HG03060 (cell line): Measurements from ENCODE around the gene MYBBP1A.

Experiments
- ATAC-seq: cut with Tn5 transposase; IDR thresholded peaks from one replicate; pipeline ENCODE4 v1.9.1; 2021; ENCODE audit warnings: low read depth, moderate number of reproducible peaks; ENCODE audit not compliant: unreplicated experiment

Gene MYBBP1A

DNA sequence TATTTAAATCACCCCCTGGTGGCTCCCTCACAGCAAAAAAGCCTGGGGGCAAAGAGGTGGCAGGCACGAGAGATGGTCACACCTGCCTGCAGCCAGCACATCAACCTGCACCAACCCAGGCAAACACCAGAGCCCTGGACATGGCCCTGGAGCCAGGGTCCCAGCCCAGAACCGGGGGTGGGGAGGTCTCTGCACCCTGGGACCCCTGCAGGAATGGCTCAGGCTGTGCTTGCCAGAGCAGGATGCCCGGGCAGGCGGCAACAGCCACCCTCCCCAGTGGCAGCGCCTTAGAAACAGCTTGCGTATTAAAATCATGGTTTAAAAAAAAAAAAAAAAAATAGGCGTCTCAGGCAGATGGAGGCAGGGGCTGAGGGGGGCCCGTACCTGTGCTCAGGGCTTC is 16.2 kb downstream of the MYBBP1A start:
- ATAC-seq, result no peak

DNA sequence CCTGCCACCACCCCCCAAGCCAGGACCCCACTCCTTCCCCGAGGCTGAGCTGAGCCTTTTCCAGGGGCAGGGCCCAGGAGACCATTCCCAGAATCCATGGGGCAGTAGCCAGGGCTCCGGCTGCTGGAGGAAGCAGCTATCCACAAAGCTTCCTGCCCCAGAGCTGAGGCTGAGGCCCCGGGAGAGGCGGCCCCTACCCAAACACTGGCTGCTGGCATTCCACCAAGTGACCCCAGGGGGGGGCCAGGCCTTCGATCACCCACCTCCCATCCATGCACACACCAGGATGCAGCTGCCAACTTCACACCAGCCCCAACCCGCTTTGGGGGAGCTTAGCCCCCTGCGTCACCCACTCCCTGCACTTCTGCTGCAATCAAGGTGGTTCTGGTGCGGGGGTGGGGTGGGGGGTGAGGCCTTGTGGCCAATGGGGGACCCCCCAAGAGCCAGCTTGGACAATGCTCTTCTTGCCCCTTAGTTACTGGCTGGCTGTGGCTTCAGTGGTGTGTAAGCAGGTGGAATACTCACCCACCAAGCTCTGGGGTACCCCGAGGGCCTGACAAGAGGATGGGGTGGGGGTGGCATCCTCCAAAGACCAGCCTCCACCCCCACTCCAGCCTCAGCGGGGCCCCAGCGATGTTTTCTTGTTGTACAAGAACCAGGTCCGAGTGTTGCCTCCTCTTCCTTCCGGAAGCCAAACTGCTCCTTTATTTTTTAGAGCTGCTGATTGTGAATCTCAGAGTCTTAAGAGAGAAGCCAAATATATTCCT is 16.8 kb downstream of the MYBBP1A start:
- ATAC-seq, result no peak

DNA sequence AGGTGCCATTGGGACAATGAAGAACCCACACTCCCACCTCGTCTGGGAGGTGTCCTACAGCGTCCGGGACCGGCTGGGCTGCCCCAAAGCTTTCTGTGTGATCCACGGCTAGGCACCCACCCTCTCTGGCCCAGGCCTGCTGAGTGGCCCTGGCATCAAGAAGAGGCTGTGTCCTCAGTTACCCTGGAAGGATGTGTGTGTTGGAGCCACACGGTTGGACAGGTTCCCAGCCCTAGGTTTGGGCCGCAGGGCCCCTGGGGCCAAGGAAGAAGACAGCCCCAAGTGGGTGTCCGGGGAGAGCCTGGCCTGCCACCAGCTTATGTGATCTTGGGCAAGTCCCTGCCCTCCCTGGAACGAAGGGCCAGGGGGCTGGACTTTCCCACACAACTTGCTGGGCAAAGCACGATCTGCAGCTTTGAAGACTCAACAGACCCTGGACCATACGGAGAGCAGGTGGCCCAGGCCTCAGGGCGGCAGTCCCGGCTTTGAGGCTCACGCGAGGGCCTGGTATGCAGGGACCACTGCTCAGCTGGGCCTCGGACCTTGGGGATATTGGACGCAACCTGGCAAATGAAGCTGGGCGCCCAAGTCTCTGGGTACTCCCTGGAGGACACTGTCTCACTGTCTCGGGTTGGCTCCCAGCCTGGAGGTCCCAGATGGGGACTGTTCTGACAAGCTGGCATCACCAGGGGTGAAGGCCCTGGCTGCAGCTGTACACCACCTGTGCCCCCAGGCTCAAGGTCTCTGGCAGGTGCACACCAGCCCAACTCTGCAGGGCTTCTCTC is 17.5 kb downstream of the MYBBP1A start:
- no peak for ATAC-seq

DNA sequence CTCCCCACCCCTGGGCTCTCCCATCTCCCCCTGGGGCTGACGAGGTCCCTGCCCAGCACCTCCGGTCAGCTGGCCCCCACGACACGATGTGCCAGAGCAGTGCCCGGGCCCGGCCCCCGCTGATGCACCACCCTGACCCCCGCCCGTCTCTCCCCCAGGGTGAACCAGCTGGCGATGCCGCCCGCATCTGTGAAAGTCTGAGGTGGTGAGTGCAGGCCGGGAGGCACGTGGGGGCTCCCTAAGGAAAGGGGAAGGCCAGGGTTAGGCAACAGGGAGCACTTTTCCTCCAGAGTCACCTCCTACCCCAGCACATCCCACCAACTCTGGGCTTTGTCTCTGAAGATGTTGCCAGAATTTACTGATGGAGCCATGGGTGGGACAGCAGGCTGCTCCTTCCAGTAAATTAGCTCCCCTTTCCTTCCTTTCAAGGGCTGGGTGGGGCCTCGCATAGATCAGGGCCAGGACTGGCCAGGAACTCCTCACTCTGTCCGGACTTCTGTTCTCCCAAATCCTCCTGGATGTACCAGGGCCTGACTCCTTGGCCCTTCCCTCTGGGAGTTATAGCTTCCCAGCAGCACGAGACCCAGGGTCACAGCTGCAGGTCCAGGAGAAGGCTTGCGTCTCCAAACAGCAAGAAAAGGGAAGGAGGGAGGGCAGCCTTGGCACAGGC is 18.3 kb downstream of the MYBBP1A start:
- no peak for ATAC-seq

DNA sequence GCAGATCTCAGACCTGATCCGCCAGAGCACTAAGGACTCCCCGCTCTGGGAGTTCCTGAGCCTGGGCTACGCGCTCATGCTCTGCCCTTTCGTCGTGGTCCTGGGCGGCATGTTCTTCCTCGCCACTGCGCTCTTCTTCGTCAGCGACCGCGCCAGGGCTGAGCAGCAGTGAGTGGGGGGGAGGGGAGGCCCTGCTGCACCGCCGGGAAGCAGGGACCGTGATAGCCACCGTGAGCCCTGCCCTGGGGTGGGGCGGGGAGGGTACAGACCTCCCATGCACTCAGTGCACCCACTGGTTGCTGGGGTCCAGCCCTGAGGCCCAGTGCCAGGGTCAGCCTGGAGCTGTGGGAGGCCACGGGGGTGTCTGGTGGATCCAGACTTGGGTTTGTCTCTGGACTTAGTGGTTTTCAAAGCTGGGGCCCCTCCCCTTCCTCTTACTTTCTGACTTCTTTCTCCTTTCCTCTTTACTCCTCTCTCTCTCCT is 18.9 kb downstream of the MYBBP1A start:
- no peak for ATAC-seq

DNA sequence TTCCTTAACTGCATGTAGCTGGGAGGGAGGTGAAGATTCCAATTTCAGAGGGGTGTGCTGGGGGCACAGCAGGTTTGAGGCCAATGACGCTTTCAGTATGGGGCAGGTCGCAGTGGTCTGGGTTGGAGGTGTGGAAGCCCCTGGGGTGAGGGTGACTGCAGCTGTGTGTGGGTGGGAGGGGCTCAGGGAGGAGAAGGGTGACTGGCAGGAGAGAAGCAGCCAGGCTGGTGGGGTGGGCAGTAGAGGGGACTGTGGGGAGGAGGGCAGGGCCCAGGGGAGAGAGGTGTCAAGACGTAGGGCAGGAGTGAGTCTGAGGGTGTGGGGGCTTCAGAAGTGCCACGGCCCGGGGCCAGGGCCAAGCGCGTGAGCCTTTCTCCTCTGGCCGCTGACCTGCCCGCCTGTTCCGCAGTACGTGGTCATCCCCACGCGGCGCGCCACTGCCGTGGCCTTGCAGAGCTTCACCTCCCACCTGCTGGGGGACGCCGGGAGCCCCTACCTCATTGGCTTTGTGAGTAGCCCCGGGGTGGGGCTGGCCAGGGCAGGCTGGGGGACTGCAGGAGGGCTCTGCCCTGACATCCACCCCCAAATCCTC is 19.4 kb downstream of the MYBBP1A start:
- ATAC-seq, result no peak

DNA sequence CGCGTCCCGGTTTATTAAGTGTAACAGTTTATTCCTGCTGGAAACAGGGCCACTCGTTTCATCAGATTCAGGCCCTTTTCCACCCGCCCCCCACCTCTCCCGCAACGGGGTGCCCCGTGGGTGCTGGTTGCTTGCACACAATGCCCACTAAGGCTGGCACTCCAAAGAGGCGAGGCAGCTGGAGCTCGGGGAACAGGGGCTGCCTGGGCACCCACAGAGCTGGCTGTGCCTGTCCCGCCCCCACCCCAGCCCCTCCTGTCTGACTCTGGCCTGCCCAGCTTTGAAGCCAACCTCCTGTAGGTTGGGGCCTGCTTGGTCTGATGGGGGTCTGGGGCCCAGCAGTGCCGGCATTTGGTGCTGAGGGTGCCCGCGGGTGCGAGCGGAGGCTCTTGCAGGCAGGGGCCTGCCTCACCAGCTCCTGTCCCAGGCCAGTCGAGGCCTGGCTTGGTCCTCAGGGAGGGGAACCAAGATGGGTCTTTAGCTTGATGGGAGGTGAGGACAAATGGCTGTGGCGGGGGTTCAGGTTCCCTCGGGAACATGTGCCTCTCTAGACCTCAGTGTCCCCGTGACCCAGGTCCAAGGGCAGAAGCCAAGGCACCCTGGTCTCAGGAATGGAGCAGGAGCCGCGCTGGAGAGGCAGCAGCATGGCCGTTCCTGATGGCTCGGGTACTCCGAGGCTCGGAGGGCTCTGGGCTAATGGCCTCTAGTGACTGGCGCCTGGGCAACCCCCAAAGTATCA is 20.1 kb downstream of the MYBBP1A start:
- ATAC-seq, result no peak

DNA sequence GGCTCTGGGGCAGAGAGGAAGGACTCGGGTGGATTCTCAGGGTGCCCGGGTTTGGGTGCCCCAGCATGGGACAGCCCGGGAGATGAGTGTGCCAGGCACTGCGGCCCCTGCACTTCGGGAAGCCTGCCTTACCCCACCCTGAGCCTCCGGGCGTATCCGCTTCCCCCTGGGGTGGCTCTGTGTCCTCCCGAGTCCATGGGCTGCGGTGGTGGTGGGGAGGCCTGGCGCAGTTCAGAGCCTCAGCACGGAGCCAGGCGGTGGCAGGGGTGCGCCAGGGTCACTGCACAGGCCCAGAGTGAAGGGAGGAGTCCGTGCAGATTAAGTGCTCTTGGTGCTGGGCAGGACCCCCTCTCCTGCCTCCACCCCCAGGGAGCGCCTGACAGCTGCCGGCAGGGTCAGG is 20.7 kb downstream of the MYBBP1A start:
- ATAC-seq, result no peak

DNA sequence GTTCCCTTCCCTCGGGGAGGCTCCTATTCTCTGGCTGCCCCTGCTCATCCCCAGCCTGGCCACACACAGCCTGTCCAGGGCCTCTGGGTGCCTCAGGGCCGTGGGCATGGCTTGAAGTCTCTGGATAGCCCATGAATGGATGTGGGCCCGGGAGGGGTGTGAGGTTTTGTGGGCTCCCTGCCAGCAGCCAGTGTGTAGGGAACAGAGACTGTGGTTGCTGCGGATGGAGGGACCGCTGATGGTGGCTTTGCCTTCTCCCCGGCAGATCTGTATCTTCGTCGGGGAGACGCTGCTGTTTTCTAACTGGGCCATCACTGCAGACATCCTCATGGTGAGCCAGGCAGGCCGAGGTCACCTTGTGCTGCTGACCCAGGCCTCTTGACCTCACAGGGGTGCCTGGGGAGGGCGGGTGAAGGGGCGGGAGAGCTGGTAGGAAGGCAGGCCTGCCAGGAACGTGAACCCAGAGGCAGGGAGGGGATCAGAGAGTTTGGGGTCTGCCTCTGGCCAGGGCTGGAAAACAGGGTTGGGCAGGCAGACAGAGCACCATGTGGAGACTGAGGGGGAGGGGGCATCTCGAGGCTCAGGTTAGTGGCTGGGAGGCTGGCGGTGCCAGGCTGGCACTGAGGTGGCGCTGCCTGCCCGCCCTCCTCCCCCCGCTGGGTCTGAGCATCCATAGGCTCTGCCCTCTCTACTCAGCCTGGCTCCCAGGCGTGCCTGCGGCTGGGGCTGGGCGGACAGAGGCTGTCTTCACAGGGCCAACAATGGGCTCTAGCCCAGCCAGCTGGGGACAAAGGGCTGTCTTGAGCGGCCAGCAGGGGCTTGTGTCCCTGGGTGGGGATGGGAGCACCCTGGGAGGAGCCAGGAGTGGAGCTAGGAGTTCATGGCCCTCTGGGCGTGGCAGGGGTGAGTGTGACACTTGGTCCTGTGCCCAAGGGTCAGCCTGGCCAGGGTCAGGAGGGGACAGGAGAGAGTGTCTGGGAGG is 21.4 kb downstream of the MYBBP1A start:
- ATAC-seq, result no peak

DNA sequence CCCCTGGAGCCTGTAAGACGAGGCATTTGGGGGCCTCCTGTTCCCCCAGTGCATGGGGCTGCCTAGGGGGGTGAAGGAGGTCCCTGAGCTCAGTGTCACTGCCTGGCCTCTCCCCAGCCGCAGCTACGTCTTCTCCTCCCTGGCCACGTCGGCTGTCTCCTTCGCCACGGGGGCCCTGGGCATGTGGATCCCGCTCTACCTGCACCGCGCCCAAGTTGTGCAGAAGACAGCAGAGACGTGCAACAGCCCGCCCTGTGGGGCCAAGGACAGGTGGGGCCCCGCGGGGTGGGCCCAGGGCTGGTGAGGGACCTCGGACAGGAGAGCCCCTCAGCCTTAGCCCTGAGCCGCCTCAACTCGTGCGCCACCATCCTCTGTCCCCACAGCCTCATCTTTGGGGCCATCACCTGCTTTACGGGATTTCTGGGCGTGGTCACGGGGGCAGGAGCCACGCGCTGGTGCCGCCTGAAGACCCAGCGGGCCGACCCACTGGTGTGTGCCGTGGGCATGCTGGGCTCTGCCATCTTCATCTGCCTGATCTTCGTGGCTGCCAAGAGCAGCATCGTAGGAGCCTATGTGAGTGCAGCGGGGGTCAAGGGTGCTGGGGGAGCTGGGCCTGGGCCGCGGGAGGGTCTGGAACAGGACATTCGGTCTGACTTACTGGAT is 22.2 kb downstream of the MYBBP1A start:
- no peak for ATAC-seq

DNA sequence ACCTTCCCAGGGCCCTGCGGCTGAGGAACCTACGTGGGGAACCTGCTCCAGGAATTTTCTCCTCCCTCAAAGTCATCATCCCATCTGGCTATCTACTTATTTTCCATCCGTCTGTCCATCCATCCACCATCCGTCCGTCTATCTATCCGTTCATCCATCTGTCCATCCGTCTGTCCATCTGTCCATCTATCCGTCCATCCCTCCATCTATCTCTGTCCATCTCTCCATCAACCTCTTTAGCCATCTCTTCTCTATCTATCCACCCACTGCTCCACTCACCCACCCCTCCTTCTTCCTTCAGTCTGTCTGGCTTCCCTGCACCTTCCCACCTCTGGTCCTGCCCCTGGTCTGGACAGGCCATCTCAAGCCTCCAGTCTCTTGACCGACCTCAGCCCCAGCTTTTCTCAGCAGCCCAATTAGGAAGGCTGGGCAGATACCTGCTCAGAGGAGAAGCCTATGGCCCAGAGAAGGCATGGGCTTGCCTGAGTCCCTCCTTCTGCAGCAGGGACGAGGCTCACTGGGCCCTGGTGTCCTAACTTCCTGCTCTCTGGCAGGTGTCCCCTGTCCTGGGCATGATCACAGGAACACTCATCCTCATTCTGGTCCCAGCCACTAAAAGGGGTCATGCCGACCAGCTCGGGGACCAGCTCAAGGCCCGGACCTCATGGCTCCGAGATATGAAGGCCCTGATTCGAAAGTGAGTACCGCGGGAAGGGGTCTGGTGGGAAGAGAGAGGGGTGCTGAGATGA is 23.0 kb downstream of the MYBBP1A start:
- no peak for ATAC-seq

DNA sequence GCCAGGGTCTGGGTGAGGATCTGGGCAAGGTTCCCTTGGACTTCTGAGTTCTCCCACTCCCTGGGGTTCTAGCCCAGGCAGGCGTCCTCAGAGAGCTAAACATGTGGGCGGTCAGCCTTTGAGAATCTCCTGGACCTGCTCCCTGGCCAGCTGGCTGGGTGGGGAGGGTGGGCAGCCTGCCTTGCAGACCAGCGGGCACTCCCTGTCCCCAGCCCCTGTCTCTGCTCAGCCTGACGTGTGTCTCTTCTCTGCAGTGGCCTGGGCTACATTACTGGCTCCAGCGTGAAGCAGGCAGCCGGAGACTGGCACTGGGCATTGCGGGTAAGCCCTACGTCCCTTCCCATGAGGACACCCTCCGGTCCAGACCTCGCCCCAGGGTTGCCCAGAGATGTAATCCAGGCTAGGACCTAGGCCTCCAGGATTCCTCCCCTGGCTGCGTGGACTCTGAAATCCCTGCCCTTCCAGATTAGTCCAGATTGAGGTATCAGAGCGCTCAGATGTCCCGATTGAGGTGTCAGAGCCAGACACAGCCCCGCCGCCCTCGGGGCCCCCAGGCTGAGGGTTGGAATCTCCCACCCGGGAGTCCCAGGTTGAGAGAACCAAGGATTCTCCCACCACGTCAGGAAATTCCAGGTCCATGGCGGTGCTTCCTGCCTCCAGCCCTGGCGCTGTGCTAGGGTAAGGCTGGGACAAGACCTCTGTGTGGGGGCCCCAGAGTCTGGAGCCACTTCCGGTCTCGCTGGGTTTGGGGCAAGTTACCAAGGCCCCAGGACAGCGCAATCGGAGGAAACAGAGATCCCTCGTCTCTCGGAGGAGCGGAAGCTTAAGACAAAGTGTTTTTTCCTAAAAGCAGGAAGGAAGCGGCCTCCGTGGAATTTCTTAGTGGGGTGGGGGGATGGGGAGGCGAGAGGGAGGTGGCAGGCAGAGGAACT is 24.1 kb downstream of the MYBBP1A start:
- no peak for ATAC-seq

DNA sequence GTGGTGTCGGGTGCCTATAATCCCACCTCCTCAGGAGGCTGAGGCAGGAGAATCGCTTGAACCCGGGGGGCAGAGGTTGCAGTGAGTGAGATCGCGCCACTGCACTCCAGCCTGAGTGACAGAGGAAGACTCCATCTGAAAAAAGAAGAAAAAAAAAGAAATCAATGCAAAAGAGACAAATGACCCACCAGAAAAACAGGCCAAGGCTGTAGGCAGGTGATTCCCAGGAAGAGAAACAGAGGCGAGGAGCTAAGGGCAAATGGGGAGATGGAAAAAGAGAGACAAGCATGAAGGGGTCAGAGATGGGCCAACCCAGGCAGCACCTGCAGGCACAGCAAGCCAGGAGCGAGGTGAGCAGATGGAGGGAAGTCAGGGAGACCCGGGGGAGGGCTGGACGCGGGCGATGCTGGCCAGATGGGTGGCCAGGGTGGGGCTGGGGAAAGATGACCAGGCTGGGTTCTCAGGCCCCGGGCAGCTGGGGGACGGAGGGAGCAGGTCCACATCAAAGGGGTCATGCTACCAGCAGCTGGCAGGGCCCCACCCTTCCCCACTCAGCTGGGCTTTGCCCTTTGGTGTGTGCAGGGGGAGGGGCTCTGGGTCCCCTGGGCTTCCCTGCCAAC is 25.5 kb downstream of the MYBBP1A start:
- ATAC-seq, result no peak

DNA sequence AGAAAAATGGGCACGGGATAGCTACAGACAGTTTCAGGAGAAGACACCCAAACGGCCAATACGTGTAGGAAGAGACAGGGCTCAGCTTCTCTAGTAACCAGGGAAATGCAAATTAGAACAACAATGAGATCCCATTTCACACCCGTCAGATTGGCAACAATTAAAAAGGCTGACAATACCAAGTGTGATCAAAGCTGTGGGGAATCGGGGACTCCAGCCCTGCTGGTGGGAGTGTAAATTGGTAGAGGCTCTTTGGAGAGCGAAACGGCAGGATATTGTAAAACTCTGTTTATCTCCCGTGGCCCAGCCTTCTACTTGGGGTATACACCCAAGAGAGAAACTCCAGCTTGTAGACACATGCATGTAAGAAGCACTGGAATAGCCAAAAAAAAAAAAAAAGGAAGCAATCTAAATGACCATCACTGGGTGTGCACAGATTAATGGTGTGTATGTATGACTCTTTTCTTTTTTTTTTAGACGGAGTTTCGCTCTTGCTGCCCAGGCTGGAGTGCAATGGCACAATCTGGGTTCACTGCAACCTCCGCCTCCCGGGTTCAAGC is 27.5 kb downstream of the MYBBP1A start:
- no peak for ATAC-seq

DNA sequence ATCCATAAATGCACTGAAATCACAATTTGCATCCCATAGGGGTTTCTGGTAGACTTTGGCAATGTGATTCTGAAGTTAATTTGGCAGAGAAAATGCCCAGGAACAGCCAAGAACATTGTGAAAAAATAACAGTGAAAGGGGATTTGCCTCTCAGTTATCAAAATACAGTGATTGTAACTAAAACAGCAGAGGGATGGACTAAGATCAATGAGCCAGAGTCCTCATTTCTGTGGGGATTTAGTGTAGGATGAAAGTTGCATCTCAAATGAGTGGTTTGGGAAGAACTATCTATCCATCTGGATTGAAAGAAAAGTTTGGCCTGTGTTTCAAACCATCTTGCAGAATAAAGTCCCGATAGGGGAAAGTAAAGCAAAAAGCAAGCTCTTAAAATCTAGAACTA is 28.1 kb downstream of the MYBBP1A start:
- ATAC-seq, result no peak
